Spleen (tissue), 7 donors: Measurements from ENCODE around the gene RAD51B.

ENCODE experiments used
- POLR2A ChIP-seq, 3 donors: fragments of 450-650 bp; IDR thresholded peaks; one replicate each; pipeline ENCODE4 v1.5.1; 2017; ENCODE audit warnings: antibody characterized with exemption in 3 of 3, mild to moderate bottlenecking in 1 of 3
- POLR2AphosphoS5 ChIP-seq, 3 donors: sonication (generic); formaldehyde crosslinking; IDR thresholded peaks; one replicate each; pipeline ENCODE4 v1.5.1; 2017; ENCODE audit warnings: antibody characterized with exemption in 3 of 3
- TF ChIP-seq, protein P1 (sequence below), 11 experiments: fragments of 200-600 bp in 7 of 11; fragments of 450-650 bp in 4 of 11; sonication (generic) in 4 of 11; IDR thresholded peaks in 8 of 11; conservative IDR thresholded peaks in 3 of 11; 1 replicate in 7 of 11; 2 replicates in 4 of 11; pipeline versions ENCODE4 v1.4.0 to v1.8.0; 2016 to 2021; ENCODE audit warnings: antibody characterized with exemption in 11 of 11, inconsistent platforms in 4 of 11, mild to moderate bottlenecking in 1 of 11
- donor health status: DM: no; HTN: no; CAD: no; lungs with moderate emphysema.
- donor health status: DM: no; HTN: no; CAD: no.
- donor health status: DM: no; HTN: no; CAD: no.

- TF ChIP-seq POLR2A (IDR thresholded peaks at IDR 0.05) (no peak), POLR2AphosphoS5 (IDR thresholded peaks at IDR 0.05) (no peak)
- TF ChIP-seq, protein P1, sequence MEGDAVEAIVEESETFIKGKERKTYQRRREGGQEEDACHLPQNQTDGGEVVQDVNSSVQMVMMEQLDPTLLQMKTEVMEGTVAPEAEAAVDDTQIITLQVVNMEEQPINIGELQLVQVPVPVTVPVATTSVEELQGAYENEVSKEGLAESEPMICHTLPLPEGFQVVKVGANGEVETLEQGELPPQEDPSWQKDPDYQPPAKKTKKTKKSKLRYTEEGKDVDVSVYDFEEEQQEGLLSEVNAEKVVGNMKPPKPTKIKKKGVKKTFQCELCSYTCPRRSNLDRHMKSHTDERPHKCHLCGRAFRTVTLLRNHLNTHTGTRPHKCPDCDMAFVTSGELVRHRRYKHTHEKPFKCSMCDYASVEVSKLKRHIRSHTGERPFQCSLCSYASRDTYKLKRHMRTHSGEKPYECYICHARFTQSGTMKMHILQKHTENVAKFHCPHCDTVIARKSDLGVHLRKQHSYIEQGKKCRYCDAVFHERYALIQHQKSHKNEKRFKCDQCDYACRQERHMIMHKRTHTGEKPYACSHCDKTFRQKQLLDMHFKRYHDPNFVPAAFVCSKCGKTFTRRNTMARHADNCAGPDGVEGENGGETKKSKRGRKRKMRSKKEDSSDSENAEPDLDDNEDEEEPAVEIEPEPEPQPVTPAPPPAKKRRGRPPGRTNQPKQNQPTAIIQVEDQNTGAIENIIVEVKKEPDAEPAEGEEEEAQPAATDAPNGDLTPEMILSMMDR (IDR thresholded peaks at IDR 0.05 in 8 of 11, conservative IDR thresholded peaks at IDR 0.05 in 3 of 11) = no peak
These were observed 916.3 kb downstream of the RAD51B start for GRCh38 chr14:68735856-68736255.
